Frontal cortex (tissue), 4 donors: ENCODE results near the gene IL15RA. TPM values are rescaled to one million over a fixed set of nuclear protein-coding genes. Genes with fewer than 3 reads are reported as not detected.
"Not testable (repeated sequence)": the region's sequence is repeated elsewhere in the genome, so short reads cannot be mapped to it uniquely, and the experiment has no call there.

ENCODE experiments used
- DNase-seq, 2 donors: peaks; one replicate each; pipeline ENCODE4 v3.0.0; 2012; ENCODE audit warnings: low spot score in 2 of 2
- FAIRE-seq: peaks from 2 replicates; lab custom pipeline; 2012; peaks lifted over from hg19 to GRCh38; lab: Jason Lieb, UNC
- total RNA-seq: library from RNA; depleted of rRNA; stranded (reverse); fragments of >200 nt; gene quantifications from one replicate; pipeline ENCODE4 v1.2.3, GENCODE V29; 2014
- donor health status: control.
- donor health status: control.
- donor health status: control.

The IL15RA gene
- total RNA-seq, 1 donor from 2014 or later: not detected

DNA sequence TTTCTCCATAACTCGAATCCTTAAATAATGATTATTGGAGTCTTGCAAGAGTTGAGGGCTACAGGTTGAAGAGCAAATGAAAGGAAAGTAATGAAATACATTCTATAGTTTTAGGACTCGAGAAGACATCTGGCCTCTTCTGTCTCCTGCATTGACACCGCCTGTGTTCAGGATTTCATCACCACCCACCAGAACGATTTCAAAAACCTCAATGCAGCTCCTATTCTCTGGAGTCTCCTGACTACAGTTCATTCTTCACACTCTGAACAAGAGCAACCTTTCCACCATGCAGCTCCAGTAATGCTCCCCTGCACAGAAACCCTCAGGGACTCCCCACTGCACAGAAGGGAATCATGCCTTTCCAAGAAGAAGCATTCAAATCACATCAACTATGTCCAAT is 5.5 kb downstream of the IL15RA start:
- FAIRE-seq (no peak), DNase-seq (no peak)

DNA sequence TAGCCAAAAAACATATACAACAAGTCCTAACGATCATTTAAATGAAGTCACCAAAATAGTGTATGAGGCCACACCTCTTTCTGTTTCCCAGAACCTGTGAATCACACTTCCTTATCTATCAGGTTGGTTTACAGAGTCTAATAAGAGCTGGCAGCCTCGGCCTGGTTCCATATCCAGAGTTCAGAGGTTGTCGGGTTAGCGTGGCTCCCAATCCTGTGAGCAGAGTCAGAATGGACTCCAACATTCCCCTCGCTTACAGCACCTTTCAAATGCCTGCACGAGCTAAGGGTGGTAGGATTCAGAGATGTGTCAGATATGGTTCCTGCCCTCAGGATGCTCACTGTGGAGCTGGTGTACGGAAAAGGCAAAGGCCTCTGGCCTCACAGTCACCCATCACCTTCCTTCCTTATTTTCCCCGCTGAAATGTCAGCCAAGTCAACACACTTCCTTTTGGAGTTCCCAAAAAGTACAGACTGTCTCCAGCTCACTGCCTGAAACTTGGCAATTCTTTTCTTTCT is 6.0 kb downstream of the IL15RA start:
- FAIRE-seq (no peak), DNase-seq (no peak)

DNA sequence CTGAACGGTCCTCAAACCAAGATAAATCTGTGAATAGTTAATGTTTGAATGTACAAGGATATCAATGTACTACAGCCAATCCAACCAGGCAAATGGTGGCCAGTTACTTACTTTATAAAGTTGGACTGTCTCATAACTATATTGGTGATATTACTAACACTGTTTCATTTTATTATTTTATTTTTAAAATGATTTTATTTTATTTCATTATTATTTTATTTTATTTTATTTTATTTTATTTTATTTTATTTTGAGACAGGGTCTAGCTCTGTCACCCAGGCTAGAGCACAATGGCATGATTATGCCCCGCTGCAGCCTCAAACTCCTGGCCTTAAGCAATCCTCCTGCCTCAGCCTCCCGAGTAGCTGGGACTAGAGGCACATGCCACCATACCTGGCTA is 6.8 kb downstream of the IL15RA start:
- no peak for DNase-seq
- no peak for FAIRE-seq

DNA sequence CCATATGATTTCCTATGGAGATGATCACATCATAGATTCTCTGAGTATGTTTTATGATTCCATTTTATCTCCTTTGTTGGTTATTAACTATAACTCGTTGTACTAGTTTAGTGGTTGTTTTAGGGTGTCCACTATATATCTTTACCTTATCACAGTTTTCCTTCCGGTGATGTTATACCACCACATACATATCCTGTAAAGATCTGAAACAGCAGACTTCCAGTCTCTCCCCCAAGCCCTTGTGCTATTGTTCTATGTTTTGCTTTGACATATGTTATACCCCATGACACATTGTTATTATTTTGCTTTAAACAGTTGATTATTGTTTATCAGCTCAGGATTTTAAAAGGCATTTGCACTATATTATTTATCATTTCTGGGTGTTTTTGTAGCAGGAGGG is 7.3 kb downstream of the IL15RA start:
- DNase-seq (no peak), FAIRE-seq (no peak)

DNA sequence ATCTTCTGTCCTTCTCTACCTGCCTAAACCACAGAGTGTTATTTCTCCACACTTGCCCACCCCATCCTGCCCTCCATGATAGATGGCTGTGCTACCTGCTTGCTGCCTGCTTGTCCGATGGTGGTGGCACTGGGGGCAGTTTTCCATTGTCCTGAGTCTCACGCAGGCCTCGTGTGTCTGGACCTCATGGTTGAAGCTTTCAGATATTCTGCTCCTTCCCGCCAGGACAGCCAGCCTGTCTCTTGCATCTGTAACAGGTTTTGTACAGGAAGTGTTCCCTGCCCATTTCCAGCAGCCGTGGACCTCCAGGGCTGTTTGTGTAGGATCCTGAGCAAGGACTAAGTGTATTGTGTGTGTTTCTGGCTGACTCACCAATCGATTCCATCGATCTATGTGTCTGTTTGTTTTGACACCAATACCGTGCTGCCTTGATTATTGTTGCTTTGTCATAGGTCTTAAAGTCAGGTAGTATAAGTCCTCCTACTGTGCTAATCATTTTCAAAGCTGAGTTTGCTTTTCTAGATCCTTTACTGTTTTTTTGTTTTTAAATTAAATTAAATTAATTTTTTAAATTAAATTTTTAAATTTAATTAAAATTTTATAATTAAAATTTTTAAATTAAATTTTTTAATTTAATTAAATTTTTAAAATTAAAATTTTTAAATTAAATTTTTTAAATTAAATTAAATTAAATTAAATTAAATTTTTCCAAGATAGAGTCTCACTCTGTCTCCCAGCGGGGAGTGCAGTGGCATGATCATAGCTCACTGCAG is 8.5 kb downstream of the IL15RA start:
- DNase-seq (no peak), FAIRE-seq (peak; percentile 80)

DNA sequence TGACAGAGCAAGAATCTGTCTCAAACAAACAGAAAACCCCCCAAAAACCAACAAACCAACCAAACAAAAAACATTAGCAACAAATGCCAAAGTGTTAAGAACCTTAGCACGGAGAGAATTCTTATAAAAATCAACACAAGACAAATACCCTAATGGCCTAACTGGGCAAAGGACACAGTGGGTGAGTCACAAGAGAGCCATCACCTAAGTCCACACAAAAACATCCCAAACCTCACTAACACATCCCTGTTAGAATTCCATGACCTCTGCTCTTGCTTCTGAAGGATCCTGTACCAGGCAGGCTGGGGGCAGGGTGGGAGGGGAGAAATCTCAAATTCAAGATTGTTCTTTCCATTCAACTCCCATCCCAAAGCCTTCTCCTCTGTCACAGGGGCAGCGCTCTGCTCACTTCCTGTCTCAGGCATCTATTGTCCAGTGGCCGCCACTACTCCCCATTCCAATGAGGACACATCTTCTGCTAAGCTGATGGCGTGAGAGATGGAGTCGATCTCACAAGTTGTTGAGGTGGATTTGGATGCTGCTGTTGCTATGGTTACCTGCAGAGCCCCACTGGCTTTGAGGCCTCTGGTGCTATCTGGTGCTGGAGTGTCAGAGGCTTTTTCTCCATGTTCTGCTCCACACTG is 9.2 kb downstream of the IL15RA start:
- DNase-seq (no peak), FAIRE-seq (no peak)

DNA sequence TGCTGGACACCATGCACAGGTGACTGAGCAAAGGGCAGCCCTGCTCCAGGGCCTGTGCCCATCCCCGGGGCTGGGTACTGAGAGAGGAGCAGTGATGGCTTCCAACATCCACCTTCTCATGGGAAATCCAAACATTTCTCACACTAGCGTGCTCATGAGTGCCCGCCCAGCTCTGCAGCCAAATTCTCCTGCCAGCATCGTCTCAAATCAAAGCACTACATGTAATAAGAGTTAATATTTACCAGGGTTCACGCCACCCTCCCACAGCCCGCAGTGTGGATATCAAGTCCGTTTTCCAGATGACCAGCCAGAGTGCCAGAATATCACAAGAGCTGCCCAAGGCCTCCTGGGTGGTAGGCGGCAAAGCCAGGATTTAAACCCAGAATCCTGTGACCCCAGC is 12.1 kb downstream of the IL15RA start:
- FAIRE-seq: no peak
- no peak for DNase-seq

DNA sequence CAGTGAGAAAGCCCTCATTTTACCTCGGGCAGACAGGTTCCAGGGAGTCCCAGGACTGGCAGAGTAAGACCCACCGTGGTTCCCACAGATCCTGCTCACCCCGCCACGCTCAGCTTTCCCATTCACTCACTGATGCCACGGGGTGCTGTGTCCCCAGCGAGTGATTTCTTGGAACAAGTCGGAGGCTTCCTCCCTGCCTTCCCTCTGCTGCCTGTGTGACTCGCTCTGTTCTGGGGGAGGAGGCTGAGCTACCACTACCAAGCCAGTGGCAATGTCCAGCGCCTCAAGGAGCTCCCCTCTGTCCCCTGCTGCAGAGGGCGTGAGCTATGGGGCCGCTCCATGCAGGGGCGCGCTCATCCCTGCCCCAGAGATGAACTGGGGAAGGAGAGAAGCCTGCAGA is 12.6 kb downstream of the IL15RA start:
- FAIRE-seq: no peak
- DNase-seq: no peak

DNA sequence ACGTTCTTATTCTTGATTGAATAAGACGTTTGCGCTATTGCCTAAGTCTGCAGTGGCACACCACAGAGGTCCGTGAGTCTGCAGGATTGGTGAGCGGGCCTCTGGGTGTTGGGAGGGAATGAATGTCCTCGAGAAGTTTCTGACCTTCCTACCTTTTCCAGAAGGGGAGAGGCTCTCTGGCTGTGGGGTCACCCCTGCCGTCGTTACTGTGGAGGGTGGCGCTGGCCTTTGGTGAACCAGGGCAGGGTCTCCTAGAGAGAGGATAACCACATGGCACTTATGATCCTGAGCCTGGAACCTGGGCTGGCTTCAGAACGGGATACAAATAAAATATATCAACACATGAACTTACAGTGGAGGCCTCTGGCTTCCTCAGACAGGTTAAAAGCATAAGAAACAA is 13.8 kb downstream of the IL15RA start:
- DNase-seq: no peak
- no peak for FAIRE-seq

DNA sequence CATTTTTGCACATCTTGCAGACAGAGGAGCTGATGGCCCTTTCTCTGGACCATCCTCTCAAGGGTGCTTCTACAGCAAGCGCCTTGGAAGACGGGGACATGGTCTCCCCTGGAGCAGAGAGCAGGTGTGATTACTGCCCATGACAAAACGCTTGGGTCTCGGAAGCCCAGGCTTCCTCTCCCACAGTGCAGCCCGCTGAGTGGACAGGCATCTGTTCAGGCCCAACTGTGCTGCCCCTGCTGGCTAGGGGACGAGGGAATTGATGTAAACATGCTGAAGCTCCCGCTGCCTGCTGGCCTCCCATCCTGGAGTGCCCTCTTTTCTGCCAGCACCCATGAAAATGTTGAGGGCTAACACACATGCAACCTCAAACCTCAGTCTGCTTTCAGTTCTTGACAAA is 14.3 kb downstream of the IL15RA start:
- DNase-seq (no peak), FAIRE-seq (no peak)

DNA sequence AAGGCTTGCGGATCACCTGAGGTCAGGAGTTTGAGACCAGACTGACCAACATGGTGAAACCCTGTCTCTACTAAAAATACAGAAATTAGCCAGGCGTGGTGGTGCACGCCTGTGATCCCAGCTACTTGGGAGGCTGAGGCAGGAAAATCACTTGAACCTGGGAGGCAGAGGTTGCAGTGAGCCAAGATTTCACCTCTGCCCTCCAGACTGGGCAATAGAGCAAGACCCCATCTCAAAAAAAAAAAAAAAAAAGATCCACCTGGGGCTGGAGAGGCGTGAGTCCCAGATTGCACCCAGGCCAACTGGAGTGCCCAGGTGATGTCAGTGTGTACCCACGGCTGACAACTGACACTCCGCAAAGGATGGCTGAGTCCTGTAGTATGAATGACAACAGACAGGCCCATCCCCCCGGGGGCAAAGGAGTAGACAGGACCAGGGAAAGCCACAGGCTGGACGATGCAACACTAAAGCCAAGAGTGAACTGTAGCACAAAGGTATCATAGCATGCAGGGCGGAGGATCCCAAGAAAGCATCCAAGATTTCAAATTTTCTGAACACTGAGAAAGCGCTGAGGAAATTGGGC is 14.9 kb downstream of the IL15RA start:
- FAIRE-seq, DNase-seq: not testable (repeated sequence)

DNA sequence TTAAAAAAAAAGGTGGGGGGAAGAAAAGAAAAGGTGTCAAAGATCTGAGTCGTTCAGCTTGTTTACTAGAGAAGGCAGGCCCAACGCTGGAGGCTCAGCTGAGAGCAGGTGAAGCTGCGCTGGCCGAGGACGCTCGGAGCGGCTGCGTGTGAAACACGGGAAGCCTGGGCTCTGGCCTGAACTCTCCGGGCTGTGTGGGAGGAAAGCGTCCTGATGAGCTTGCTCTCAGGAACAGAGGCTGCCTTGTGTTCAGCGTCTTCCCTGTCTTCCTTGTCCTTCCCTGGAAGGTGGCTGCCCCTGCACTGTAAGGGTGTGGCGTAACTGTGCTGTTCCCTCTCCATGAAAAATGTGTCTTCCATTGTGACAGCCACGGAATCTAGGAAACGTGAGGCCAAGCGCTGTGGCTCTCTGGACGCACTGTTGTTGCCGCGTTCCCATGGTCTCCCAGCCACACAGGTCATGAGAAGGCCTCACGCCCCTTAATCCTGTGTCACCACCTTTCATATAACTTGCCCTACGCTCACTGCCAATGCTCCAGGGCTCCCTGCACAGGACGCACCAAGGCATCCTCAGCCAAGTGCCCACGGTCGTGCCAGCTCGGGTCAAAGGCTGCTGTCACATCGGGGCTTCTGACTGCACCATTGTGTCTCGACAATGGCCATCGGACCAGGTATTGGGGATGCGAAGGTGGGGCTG is 15.8 kb downstream of the IL15RA start:
- DNase-seq (no peak), FAIRE-seq (no peak)

DNA sequence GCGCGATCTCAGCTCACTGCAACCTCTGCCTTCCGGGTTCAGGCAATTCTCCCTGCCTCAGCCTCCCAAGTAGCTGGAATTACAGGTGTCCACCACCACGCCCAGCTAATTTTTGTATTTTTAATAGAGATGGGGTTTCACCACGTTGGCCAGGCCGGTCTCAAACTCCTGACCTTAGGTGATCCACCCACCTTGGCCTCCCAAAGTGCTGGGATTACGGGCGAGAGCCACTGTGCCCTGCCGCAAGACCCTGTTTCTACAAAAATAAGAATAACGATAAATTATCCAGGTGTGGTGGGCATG is 16.4 kb downstream of the IL15RA start:
- DNase-seq, FAIRE-seq: not testable (repeated sequence)

DNA sequence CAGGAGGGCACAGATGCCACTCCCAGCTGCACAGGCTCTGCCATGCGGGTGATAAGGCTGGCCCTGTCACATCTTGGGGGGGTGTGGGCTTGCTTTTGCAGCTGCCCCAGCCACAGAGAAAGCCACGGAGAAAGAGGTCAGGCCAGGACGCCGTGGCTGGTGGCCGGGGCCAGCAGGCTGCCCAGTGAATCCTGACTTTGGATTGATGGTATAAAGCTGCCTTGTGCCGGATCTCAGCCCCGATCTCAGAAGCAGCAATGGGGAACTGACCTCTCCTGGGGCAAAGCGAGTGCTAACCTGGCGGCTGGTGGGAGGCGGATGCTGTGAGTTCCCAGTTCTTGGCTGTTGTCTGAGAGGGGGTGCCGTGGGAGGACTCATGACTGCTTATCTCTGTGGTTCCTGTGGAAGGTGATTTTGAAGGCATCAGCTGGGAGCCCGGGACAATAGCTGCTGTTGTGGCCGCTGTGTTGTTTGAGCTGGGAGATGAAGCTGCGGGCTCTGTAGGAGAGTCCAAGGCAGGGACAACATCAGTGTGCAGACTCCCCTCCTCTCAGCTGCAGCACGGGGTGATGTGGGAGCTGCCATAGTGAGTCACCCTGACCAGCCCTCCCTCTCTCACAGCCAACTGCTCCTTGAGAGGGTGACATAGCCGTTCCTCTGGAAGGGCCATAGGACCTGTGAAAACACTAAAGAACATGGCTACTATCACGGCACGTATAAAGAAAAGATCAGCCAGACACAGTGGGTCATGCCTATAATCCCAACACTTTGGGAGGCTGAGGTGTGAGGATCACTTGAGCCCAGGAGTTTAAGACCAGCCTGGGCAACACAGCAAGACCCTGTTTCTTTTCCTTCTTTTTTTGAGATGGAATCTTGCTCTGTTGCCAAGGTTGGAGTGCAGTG is 17.0 kb downstream of the IL15RA start:
- FAIRE-seq: no peak
- DNase-seq: no peak

DNA sequence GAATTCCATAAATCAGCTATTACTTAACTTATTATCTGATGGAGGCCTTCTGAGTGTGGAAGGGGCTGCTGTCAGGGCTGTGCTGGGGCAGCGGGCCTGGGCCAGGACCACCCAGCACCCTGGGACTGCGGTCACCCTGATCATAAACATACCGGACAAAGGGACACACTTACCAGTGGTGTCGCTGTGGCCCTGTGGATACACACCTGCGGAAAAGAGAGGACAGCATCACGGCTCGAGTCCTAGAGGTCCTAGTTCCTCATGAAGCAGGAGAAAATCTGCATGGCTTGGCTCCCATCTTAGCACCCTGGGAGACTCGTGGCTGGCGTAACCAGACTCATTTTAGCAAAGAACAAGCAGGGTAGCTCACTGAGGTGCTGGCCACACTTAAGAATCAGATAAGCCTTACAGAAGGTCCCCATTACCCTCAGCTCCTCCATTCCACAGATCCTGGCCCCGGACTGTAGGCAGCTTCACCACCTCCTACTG is 17.7 kb downstream of the IL15RA start:
- DNase-seq (no peak), FAIRE-seq (no peak)

DNA sequence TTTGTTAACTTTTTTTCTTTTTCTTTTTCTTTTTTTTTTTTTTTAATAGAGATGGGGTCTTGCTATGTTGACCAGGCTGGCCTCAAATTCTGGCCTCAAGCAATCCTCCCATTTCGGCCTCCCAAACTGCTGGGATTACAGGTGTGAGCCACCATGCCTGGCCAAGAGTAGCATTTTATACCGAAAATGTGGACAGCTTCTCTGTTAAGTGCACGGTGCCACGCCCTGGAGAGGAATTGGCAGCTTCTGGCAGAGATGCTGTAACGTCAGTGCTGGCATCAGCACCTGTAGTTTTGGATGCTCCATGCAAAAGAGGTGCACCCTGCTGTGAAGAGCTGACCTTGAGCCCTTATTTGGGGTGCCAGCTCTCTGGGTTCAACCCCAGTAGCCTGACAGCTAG is 18.2 kb downstream of the IL15RA start:
- FAIRE-seq (no peak), DNase-seq (no peak)

DNA sequence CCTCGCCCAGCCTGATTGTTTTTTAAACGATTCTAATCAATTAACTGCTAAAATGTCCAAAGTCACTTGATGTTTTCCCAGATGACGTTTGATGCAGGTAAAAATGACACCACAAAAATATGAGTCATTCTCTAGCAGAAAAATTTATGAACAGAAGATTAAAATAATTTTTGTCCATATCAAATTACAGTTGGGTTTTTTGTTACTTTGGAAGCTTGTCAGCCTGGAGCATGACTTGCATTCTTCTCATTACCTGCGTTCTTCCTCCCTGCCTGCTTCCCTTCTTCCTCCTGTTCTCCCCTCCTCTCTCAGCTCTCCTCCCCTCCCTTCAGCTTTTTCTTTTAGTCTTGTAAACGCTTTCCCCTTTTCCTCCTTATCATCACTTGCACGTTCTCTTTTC is 18.7 kb downstream of the IL15RA start:
- FAIRE-seq: no peak
- DNase-seq: no peak

DNA sequence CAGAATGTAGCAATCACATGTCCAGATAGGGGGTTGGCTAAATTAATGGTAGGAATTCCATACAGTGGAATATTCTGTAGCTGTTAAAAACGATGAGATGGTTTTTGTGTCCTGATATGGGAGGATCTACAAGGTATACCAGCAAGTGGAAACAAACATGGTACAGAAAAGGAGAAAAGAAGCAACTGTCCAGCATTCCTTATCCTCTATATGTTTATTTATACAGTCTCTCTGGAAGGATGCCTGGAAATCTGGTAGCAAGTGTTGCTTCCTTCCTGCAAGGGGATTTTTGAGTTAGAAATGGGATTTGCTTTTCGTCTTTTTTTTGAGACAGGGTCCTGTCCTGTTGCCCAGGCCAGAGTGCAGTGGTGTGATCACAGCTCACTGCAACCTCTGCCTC is 19.3 kb downstream of the IL15RA start:
- FAIRE-seq (no peak), DNase-seq (no peak)

DNA sequence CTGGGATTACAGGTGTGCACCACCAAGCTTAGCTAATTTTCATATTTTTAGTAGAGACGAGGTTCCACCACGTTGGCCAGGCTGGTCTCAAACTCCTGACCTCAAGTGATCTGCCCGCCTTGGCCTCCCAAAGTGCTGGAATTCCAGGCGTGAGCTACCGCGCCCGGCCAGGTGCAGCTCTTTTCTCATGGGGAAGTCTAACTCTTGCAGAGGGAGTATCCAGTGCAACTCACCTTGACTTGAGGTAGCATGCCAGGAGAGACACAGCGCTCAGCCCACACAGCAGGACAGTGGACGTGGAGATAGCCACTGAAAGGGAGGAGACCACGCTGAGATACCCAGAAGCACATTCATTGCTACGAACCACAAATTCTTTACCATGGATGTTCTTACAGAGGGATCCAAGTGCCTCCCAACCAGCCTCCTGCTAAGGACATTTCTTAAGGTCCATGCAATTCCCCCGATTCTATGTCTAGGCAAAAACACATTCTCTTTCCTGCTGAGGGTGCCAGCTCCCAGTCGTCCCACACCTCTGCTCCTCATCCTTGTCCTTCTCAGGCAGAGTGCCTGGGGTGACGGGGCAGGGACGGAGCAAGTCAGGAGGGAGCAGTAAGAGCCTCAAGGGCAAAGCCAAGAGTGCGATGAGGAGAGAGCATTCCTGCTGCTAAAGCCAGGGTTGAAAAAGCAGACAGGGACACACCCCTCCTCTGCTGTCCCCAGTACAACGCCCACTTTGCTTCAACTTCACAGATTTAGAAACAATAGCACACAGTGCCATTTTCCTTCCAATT is 21.0 kb downstream of the IL15RA start:
- DNase-seq (no peak), FAIRE-seq (no peak)
